ENCODE results near the gene GNG12. TPM values are rescaled to one million over a fixed set of nuclear protein-coding genes. Genes with fewer than 3 reads are reported as not detected.

Gene GNG12
- total RNA-seq, 1 experiment from 2014 or later, result 4.7 TPM

- in situ Hi-C loops (cut with HindIII; ENCODE audit: low sequenced_read_pairs), result no loop called here
Observed at GRCh38 chr1:67722292-67722944, 110.8 kb downstream of the GNG12 start.

GRCh38 chr1:67721650-67722291 lies 111.5 kb downstream of the GNG12 start:
- no peak for DNase-seq (ENCODE audit: low spot score)
- in situ Hi-C loops (cut with HindIII; ENCODE audit: low sequenced_read_pairs), result no loop called here

More at GRCh38 chr1:67722292-67722944, 110.8 kb downstream of the GNG12 start:
- DNase-seq (ENCODE audit: low spot score), result no peak

GRCh38 chr1:67721112-67721511 lies 112.2 kb downstream of the GNG12 start:
- no peak for DNase-seq (ENCODE audit: low spot score)
- in situ Hi-C loops (cut with HindIII; ENCODE audit: low sequenced_read_pairs), result no loop called here

- in situ Hi-C loops (cut with HindIII; ENCODE audit: low sequenced_read_pairs), result no loop called here
- DNase-seq (ENCODE audit: low spot score), result no peak
Observed at GRCh38 chr1:67719329-67720196, 113.7 kb downstream of the GNG12 start.

DNA sequence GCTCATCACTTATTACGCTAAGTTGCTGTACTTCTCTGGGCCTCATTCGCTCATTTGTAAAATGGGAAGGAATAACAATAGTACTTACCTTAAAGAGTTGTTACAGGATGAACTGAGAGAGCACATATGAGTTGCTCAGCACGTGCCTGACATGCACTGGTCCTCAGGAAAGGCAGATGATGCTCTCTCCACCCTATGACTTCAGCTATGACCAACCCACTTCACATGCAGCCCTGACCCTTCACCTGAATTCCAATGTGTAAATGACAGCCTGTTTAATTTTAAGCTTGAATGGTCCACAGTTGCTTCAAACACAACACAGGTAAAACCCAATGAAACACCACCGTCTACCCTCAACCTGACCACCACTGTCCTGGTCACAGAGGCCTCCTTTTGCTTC lies 115.4 kb downstream of the GNG12 start:
- in situ Hi-C loops (cut with HindIII; ENCODE audit: low sequenced_read_pairs), result no loop called here
- no peak for DNase-seq (ENCODE audit: low spot score)

GRCh38 chr1:67716800-67717199 lies 116.5 kb downstream of the GNG12 start:
- in situ Hi-C loops (cut with HindIII; ENCODE audit: low sequenced_read_pairs), result no loop called here
- DNase-seq (ENCODE audit: low spot score), result no peak

DNA sequence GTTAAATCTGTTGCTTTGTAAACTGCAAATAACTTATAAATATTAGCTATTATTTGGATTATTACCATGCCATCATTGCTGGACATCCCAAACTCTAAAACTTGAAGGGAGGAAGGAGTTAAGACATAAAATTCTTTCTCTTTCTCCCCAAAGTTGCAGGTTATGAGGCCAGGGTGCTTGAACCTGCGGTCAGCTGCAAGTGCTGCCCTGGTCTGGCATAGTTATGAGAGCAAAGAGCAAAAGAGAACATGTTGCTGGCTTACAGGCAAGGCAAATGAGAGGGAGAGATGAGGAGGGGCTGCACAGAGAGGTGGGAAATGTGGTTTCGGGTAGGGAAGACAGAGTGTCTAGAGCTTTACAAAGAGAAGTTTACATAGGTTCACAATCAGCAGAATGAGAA lies 117.4 kb downstream of the GNG12 start:
- in situ Hi-C loops (cut with HindIII; ENCODE audit: low sequenced_read_pairs), result no loop called here

GRCh38 chr1:67713057-67713846 lies 120.0 kb downstream of the GNG12 start:
- in situ Hi-C loops (cut with HindIII; ENCODE audit: low sequenced_read_pairs), result no loop called here
- DNase-seq (ENCODE audit: low spot score), result no peak

More for the DNA sequence above, 117.4 kb downstream of the GNG12 start:
- no peak for DNase-seq (ENCODE audit: low spot score)

DNA sequence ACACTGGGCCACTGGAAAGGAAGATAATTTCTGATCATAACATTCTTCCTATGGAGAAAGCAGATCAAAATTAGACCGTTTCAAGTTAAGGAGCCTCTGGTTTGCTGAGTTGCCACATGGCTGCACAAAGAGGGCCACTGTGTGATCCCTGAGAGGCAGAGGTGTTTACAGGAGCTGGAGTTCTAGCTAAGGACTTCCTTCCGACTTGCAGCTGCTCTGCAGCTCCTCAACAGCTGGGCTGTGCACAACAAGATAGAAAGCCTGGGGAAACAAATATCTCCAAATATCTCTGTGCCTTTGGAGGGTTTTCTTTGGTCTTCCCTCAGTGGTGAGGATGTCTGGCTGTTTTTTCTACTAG lies 121.4 kb downstream of the GNG12 start:
- in situ Hi-C loops (cut with HindIII; ENCODE audit: low sequenced_read_pairs), result no loop called here
- no peak for DNase-seq (ENCODE audit: low spot score)

GRCh38 chr1:67711158-67711854 lies 122.0 kb downstream of the GNG12 start:
- in situ Hi-C loops (cut with HindIII; ENCODE audit: low sequenced_read_pairs), result no loop called here
- DNase-seq (ENCODE audit: low spot score), result no peak

DNA sequence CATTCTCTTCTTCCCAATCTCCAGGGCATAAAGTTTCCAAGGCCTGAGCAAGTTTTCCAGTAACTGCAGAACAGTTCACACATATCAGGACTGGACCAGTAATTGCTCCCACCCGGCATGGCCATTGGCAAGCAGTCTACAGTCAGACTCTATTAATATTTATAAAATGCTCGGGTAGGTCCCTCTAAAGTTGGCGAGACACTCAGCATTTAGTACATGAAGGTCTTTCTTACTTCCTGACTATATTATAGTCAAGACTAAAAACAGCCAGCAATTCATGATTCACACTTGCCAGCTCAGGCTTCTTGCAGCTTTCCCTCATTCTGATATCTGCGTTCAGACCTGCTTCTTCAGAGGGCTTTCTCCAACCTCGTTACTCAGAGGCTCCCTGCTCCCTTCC lies 122.8 kb downstream of the GNG12 start:
- in situ Hi-C loops (cut with HindIII; ENCODE audit: low sequenced_read_pairs), result no loop called here
- no peak for DNase-seq (ENCODE audit: low spot score)

- in situ Hi-C loops (cut with HindIII; ENCODE audit: low sequenced_read_pairs), result no loop called here
- no peak for DNase-seq (ENCODE audit: low spot score)
Observed at GRCh38 chr1:67708606-67709005, 124.7 kb downstream of the GNG12 start.

- no peak for DNase-seq (ENCODE audit: low spot score)
- in situ Hi-C loops (cut with HindIII; ENCODE audit: low sequenced_read_pairs), result no loop called here
Observed at GRCh38 chr1:67705735-67706453, 127.4 kb downstream of the GNG12 start.

- no peak for DNase-seq (ENCODE audit: low spot score)
- in situ Hi-C loops (cut with HindIII; ENCODE audit: low sequenced_read_pairs), result no loop called here
Observed at GRCh38 chr1:67704351-67704750, 128.9 kb downstream of the GNG12 start.

DNA sequence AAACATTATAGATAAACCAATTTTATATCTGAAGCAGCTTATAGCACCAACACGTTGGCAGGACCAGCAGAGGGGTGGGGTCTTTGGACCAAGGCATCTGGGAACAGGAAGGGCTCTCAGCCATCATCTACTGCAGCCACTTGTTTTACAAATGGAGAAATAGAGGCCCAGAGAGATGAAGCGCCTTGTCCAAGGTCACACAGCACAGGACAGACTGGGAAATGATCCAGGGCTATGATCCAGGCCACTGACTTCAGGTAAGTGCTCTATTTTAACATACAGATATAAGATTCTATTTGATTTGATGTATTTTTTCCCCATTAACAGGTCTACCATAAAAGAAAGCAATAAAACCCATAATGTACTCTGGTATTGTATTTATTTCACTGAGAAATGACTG lies 131.4 kb downstream of the GNG12 start:
- no peak for DNase-seq (ENCODE audit: low spot score)
- in situ Hi-C loops (cut with HindIII; ENCODE audit: low sequenced_read_pairs), result no loop called here

- in situ Hi-C loops (cut with HindIII; ENCODE audit: low sequenced_read_pairs), result no loop called here
- no peak for DNase-seq (ENCODE audit: low spot score)
Observed at GRCh38 chr1:67700692-67701410, 132.4 kb downstream of the GNG12 start.

DNA sequence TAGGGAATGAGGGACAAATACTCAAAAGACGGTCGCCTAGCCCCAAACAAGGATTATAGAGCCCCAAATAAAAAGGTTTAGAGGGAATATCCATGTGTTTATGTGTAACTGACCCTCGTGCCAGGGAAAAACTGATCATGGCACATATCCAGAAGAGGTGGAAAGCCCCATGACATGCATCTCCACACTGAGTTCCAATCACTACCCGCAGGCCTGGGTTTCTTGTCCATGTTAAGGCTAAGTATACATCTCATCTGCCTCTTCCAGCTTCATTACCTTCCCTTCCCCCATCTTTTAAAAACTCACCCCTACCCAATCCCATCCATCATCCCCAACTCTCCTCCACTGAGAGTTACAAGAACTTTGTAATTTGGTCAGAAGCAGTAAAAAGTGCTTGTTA lies 133.0 kb downstream of the GNG12 start:
- in situ Hi-C loops (cut with HindIII; ENCODE audit: low sequenced_read_pairs), result no loop called here

DNA sequence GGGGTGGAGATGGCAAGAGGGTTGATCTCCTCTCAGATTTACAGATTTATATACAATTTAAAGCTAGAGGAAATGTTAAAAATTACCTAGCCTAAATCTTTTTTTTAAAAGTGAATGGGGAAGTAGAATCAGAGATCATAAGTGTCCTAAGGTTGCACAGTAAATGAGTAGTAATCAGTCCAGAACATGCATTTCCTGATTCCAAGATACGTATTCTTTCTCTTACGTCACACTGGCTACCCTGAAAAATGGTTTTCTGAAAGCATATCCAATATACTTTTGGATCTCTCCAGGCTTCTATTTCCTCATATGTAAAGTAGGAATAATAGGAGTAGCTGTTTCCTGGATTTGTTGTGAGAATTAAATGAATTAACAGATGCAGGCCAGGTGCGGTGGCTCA lies 136.6 kb downstream of the GNG12 start:
- in situ Hi-C loops (cut with HindIII; ENCODE audit: low sequenced_read_pairs), result no loop called here
- DNase-seq (ENCODE audit: low spot score), result no peak

More for the DNA sequence above, 133.0 kb downstream of the GNG12 start:
- DNase-seq (ENCODE audit: low spot score), result no peak

Measured in G401 (cell line).